GM12864 (cell line): ENCODE results near the gene ZNF12.
"Not testable (repeated sequence)": the region's sequence is repeated elsewhere in the genome, so short reads cannot be mapped to it uniquely, and the experiment has no call there.

ENCODE experiments used
- DNase-seq: peaks from one replicate; pipeline ENCODE4 v3.0.0-alpha.2; 2011; ENCODE audit warnings: low read depth
- H3K4me3 ChIP-seq: 2 replicates; pipeline ENCODE4 v1.5.1; 2011; ENCODE audit warnings: mild to moderate bottlenecking, low read depth, low read length, control low read depth
- CTCF ChIP-seq: IDR thresholded peaks from 2 replicates; pipeline ENCODE4 v1.5.1; 2011; ENCODE audit warnings: low read depth, mild to moderate bottlenecking, moderate library complexity, low read length, control low read depth, inconsistent platforms; ENCODE audit errors: missing control alignments

ZNF12 gene

DNA sequence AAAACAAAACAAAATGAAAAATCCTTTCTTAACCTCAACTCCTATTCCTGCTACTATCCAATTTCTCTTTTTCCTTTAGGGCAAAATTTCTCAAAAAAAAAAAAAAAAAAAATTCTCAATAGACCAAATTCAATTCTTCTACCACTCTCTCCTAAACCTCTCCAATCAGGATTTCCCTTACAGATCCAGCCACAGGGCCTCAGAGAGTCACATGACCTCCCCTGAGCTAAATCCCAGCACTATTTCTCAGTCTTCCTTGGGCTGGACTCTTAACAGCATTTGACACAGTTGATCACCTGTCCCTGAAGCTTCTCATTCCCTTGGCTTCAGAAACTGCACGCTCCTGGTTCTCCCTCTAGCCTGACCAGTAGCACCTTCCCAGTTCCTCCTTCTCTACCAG is 4.9 kb downstream of the ZNF12 start:
- no peak for DNase-seq
- no peak for TF ChIP-seq CTCF
- H3K4me3 ChIP-seq, result no peak overlapping the region

DNA sequence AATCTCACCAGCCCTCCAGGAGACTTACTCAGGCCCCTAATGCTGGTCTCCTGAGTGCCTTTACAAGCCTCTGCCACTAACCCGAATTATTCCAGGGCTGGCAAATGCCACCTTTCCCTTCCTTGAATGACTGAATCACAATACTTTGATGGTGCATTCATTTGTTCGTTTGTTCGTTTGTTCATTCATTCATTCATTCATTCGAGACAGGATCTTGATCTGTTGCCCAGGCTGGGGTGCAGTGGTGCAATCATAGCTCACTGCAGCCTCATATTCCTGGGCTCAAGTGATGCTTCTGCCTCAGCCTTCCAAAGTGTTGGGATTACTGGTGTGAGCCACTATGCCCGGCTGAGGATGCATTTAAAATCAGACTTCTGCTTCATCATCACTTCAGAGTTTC is 6.0 kb downstream of the ZNF12 start:
- DNase-seq, result no peak
- no peak for TF ChIP-seq CTCF
- H3K4me3 ChIP-seq, result no peak overlapping the region

DNA sequence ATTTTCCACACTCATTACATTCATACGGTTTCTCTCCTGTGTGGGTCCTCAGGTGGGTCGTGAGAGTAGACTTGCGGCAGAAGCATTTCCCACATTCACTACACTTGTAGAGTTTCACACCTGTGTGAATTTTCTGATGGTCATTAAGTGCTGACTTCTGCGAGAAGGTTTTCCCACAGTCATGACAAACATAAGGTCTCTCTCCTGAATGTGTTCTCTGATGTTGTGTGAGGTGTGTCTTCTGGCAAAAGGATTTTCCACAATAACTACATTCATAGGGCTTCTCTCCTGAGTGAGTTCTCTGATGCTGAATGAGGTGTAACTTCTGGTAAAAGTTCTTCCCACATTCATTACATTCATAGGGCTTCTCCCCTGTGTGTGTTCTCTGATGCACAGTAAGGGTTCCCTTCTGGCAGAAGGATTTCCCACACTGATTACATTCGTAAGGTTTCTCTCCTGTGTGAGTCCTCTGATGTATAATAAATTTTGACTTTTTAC is 15.1 kb downstream of the ZNF12 start:
- no peak for DNase-seq
- no peak for TF ChIP-seq CTCF
- no peak overlapping the region for H3K4me3 ChIP-seq

- TF ChIP-seq CTCF, result no peak
- no peak overlapping the region for H3K4me3 ChIP-seq
- DNase-seq, result no peak
Observed at GRCh38 chr7:6691103-6691502, 15.6 kb downstream of the ZNF12 start.

- DNase-seq, result no peak
- TF ChIP-seq CTCF, result no peak
- H3K4me3 ChIP-seq, result no peak overlapping the region
Observed at GRCh38 chr7:6680146-6680545, 26.6 kb downstream of the ZNF12 start.

DNA sequence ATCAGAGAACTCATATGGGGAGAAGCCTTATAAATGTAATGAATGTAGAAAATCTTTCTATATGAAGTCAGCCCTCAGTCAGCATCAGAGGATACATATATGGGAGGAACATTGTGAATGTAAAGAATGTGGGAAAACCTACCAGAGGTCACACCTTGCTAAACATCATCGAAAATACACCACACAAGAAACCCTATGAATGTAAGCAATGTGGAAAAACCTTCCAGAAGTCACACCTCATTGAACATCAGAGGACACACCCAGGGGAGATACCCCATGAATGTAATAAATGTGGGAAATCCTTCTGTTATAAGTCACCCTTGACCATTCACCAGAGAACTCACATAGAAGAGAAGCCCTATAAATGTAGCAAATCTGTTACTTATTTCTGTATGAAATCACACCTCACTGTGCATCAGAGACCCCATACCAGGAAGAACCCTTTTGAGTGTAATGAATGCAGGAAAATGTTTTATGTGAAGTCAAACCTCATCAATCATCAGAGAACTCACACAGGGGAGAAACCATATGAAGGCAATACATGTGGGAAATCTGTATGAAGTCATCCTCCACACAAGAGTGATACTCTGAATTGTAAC is 30.8 kb downstream of the ZNF12 start:
- DNase-seq, result no peak
- no peak overlapping the region for H3K4me3 ChIP-seq
- TF ChIP-seq CTCF, result no peak

GRCh38 chr7:6670851-6671250 is 35.9 kb downstream of the ZNF12 start:
- not testable (repeated sequence) for H3K4me3 ChIP-seq, DNase-seq
